H9 (cell line): ENCODE data around the gene LAMC1. TPM values are rescaled to one million over a fixed set of nuclear protein-coding genes. Genes with fewer than 3 reads are reported as not detected.

ENCODE experiments used
- DNase-seq: peaks from one replicate; pipeline ENCODE4 v3.0.0-alpha.2; 2017
- H2AFZ ChIP-seq: one replicate; pipeline ENCODE4 v1.6.1; 2013; ENCODE audit warnings: mild to moderate bottlenecking, low read length, control low read depth, moderate library complexity
- H2AK5ac ChIP-seq: 2 replicates; pipeline ENCODE4 v1.6.1; 2013; ENCODE audit warnings: low read length, control low read depth, mixed read lengths; ENCODE audit not compliant: insufficient read length
- H2BK120ac ChIP-seq: one replicate; pipeline ENCODE4 v1.6.1; 2013; ENCODE audit warnings: low read depth, mild to moderate bottlenecking, low read length, control low read depth, inconsistent platforms; ENCODE audit not compliant: poor library complexity, severe bottlenecking
- H2BK12ac ChIP-seq: 2 replicates; pipeline ENCODE4 v1.6.1; 2013; ENCODE audit warnings: low read length, control low read depth, mixed read lengths, low read depth; ENCODE audit not compliant: insufficient read length
- H2BK15ac ChIP-seq: 2 replicates; pipeline ENCODE4 v1.6.1; 2013; ENCODE audit warnings: low read depth, low read length, control low read depth
- H2BK20ac ChIP-seq: one replicate; pipeline ENCODE4 v1.6.1; 2013; ENCODE audit warnings: low read depth, mild to moderate bottlenecking, low read length, control low read depth, inconsistent platforms; ENCODE audit not compliant: poor library complexity, severe bottlenecking
- H2BK5ac ChIP-seq: 2 replicates; pipeline ENCODE4 v1.6.1; 2013; ENCODE audit warnings: low read length, control low read depth, mixed read lengths; ENCODE audit not compliant: insufficient read length
- H3K14ac ChIP-seq: 2 replicates; pipeline ENCODE4 v1.6.1; 2013; ENCODE audit warnings: low read length, control low read depth; ENCODE audit not compliant: insufficient read depth
- H3K18ac ChIP-seq: 2 replicates; pipeline ENCODE4 v1.6.1; 2013; ENCODE audit warnings: low read depth, mild to moderate bottlenecking, mixed read lengths, low read length, control low read depth; ENCODE audit not compliant: insufficient read length
- H3K23ac ChIP-seq: 2 replicates; pipeline ENCODE4 v1.6.1; 2013; ENCODE audit warnings: low read length, control low read depth, mixed read lengths, low read depth; ENCODE audit not compliant: insufficient read length
- H3K23me2 ChIP-seq: 2 replicates; pipeline ENCODE4 v1.6.1; 2013; ENCODE audit warnings: low read depth, mild to moderate bottlenecking, mixed read lengths, low read length, control low read depth; ENCODE audit not compliant: insufficient read length, poor library complexity, severe bottlenecking
- H3K27ac ChIP-seq: 2 replicates; pipeline ENCODE4 v1.5.1; 2013; ENCODE audit warnings: low read length, control low read depth, mixed read lengths, low read depth; ENCODE audit not compliant: insufficient read length
- H3K27me3 ChIP-seq: 2 replicates; pipeline ENCODE4 v1.6.1; 2013; ENCODE audit warnings: low read length, control low read depth, inconsistent platforms; ENCODE audit not compliant: insufficient read depth
- H3K4ac ChIP-seq: 2 replicates; pipeline ENCODE4 v1.6.1; 2013; ENCODE audit warnings: low read depth, mild to moderate bottlenecking, control low read depth, inconsistent platforms, low read length, moderate library complexity
- H3K4me1 ChIP-seq: 2 replicates; pipeline ENCODE4 v1.6.1; 2013; ENCODE audit warnings: low read length, control low read depth, inconsistent platforms; ENCODE audit not compliant: insufficient read depth
- H3K4me2 ChIP-seq: 2 replicates; pipeline ENCODE4 v1.6.1; 2013; ENCODE audit warnings: low read length, control low read depth, mixed read lengths; ENCODE audit not compliant: insufficient read length, insufficient read depth
- H3K56ac ChIP-seq: 2 replicates; pipeline ENCODE4 v1.6.1; 2013; ENCODE audit warnings: low read depth, mild to moderate bottlenecking, mixed read lengths, low read length, control low read depth; ENCODE audit not compliant: insufficient read length
- H3K79me1 ChIP-seq: 2 replicates; pipeline ENCODE4 v1.6.1; 2013; ENCODE audit warnings: low read depth, mild to moderate bottlenecking, moderate library complexity, low read length, control low read depth, inconsistent platforms; ENCODE audit not compliant: insufficient read depth, poor library complexity, severe bottlenecking
- H3K79me2 ChIP-seq: 2 replicates; pipeline ENCODE4 v1.6.1; 2013; ENCODE audit warnings: low read length, control low read depth, inconsistent platforms; ENCODE audit not compliant: insufficient read depth
- H3K9ac ChIP-seq: 2 replicates; pipeline ENCODE4 v1.6.1; 2013; ENCODE audit warnings: low read length, control low read depth, mixed read lengths; ENCODE audit not compliant: insufficient read length; ENCODE audit errors: extremely low read depth
- H3K9me3 ChIP-seq: one replicate; pipeline ENCODE4 v1.6.1; 2013; ENCODE audit warnings: low read depth, low read length, inconsistent platforms; ENCODE audit not compliant: control insufficient read depth
- H3T11ph ChIP-seq: one replicate; pipeline ENCODE4 v1.6.1; 2013; ENCODE audit warnings: mild to moderate bottlenecking, low read length, control low read depth, inconsistent platforms
- H4K20me1 ChIP-seq: one replicate; pipeline ENCODE4 v1.6.1; 2013; ENCODE audit not compliant: control insufficient read depth, insufficient read length, insufficient read depth
- H4K5ac ChIP-seq: 2 replicates; pipeline ENCODE4 v1.6.1; 2013; ENCODE audit warnings: low read depth, mild to moderate bottlenecking, mixed read lengths, low read length, control low read depth; ENCODE audit not compliant: insufficient read length
- H4K8ac ChIP-seq: replicated peaks from 2 replicates; pipeline ENCODE4 v1.6.1; 2013; ENCODE audit warnings: low read length, control low read depth, mixed read lengths, low read depth; ENCODE audit not compliant: insufficient read length
- H4K91ac ChIP-seq: 2 replicates; pipeline ENCODE4 v1.6.1; 2013; ENCODE audit warnings: low read depth, mild to moderate bottlenecking, moderate library complexity, mixed read lengths, low read length, control low read depth; ENCODE audit not compliant: insufficient read length
- H3K27ac Mint-ChIP-seq, 3 experiments: 2 replicates in 2 of 3; 3 replicates in 1 of 3; pipeline ENCODE4 v1.8.0; 2020 to 2021; ENCODE audit warnings: mixed read lengths in 3 of 3, mild to moderate bottlenecking in 1 of 3, moderate library complexity in 1 of 3
- H3K27me3 Mint-ChIP-seq: 2 replicates; pipeline ENCODE4 v1.8.0; 2021; ENCODE audit warnings: low read depth, mild to moderate bottlenecking, moderate library complexity, mixed read lengths
- H3K36me3 Mint-ChIP-seq, 3 experiments: 2 replicates in 2 of 3; 3 replicates in 1 of 3; pipeline ENCODE4 v1.8.0; 2020 to 2021; ENCODE audit warnings: low read depth in 3 of 3, mixed read lengths in 3 of 3; ENCODE audit not compliant: insufficient read depth in 1 of 3
- H3K4me1 Mint-ChIP-seq, 2 experiments: 2 replicates each; pipeline ENCODE4 v1.8.0; 2020; ENCODE audit warnings: mixed read lengths in 2 of 2
- H3K4me3 Mint-ChIP-seq, 2 experiments: 2 replicates in 1 of 2; 3 replicates in 1 of 2; pipeline ENCODE4 v1.8.0; 2020 to 2021; ENCODE audit warnings: mild to moderate bottlenecking in 2 of 2, mixed read lengths in 2 of 2, moderate library complexity in 1 of 2
- H3K9me3 Mint-ChIP-seq, 2 experiments: 2 replicates in 1 of 2; 3 replicates in 1 of 2; pipeline ENCODE4 v1.8.0; 2020; ENCODE audit warnings: mild to moderate bottlenecking in 2 of 2, mixed read lengths in 2 of 2, moderate library complexity in 1 of 2
- CTCF ChIP-seq: fragments of 200-600 bp; sonication (generic); conservative IDR thresholded peaks from 3 replicates; pipeline ENCODE4 v1.8.0; 2021; ENCODE audit warnings: antibody characterized with exemption, mild to moderate bottlenecking
- total RNA-seq: library from RNA; stranded (reverse); gene quantifications from 2 replicates; pipeline ENCODE4 v1.2.1, GENCODE V29; 2021

Gene LAMC1
- total RNA-seq, 1 experiment from 2014 or later, result 96.2 TPM

GRCh38 chr1:182993746-182994145 lies 29.5 kb upstream of the LAMC1 start:
- Histone ChIP-seq H2BK12ac (no peak overlapping the region), H3K23ac (no peak overlapping the region), H2BK5ac (no peak overlapping the region), H3K4me1 (no peaks in the 10 kb centered on the region), H2AFZ (no peak overlapping the region), H4K8ac (no peak overlapping the region), H3T11ph (no peak overlapping the region), H3K79me1 (no peaks in the 10 kb centered on the region), H3K23me2 (no peaks in the 10 kb centered on the region), H4K91ac (no peak overlapping the region), H3K79me2 (no peaks in the 10 kb centered on the region), H3K9me3 (no peaks in the 10 kb centered on the region), H2AK5ac (no peak overlapping the region), H3K4me2 (no peak overlapping the region), H3K4ac (no peak overlapping the region), H2BK120ac (no peak overlapping the region), H4K5ac (no peak overlapping the region), H3K18ac (no peak overlapping the region), H3K9ac (no peak overlapping the region), H3K14ac (no peak overlapping the region), H2BK20ac (no peak overlapping the region), H3K56ac (no peak overlapping the region), H4K20me1 (no peaks in the 10 kb centered on the region), H3K27me3 (no peaks in the 10 kb centered on the region), H3K27ac (no peak overlapping the region), H2BK15ac (no peak overlapping the region)
- DNase-seq, result no peak
- peaks cover 0 to 10% of the 10 kb centered on the region in 2 experiments; a peak in 2 of 4 replicates for H3K4me1 Mint-ChIP-seq
- no peaks in the 10 kb centered on the region for H3K27me3 Mint-ChIP-seq
- TF ChIP-seq CTCF, result no peak
- no peak overlapping the region for H3K27ac Mint-ChIP-seq
- H3K36me3 Mint-ChIP-seq, result no peaks in the 10 kb centered on the region
- no peaks in the 10 kb centered on the region for H3K9me3 Mint-ChIP-seq
- H3K4me3 Mint-ChIP-seq, result no peak overlapping the region
